Lung (tissue), 12 donors: ENCODE data around the gene KLHL26. TPM values are rescaled to one million over a fixed set of nuclear protein-coding genes. Genes with fewer than 3 reads are reported as not detected.

Source experiments
- ATAC-seq: fragments of 200-7000 bp; cut with Tn5 transposase; one replicate; pipeline ENCODE4 v1.9.1; 2020; ENCODE audit warnings: moderate number of reproducible peaks; ENCODE audit not compliant: insufficient read depth, low FRiP score
- DNase-seq, 3 donors: peaks; one replicate each; pipeline ENCODE4 v3.0.0-alpha.2; 2013 to 2017
- H3K27ac ChIP-seq, 2 donors: one replicate each; pipeline ENCODE4 v1.5.1; 2013; ENCODE audit warnings: mild to moderate bottlenecking in 2 of 2, moderate library complexity in 2 of 2, control low read depth in 1 of 2, inconsistent platforms in 1 of 2, low read depth in 1 of 2, low read length in 1 of 2
- H3K27me3 ChIP-seq, 3 donors: one replicate each; pipeline ENCODE4 v1.5.1; 2013; ENCODE audit warnings: low read length in 2 of 3; ENCODE audit not compliant: control insufficient read depth in 3 of 3, insufficient read depth in 3 of 3
- H3K36me3 ChIP-seq, 4 donors: one replicate each; pipeline ENCODE4 v1.5.1; 2013; ENCODE audit warnings: low read length in 4 of 4, mild to moderate bottlenecking in 1 of 4, moderate library complexity in 1 of 4; ENCODE audit not compliant: control insufficient read depth in 4 of 4, insufficient read depth in 4 of 4
- H3K4me1 ChIP-seq, 5 donors: one replicate each; pipeline ENCODE4 v1.5.1; 2013; ENCODE audit warnings: low read length in 5 of 5, mild to moderate bottlenecking in 2 of 5, moderate library complexity in 1 of 5; ENCODE audit not compliant: control insufficient read depth in 5 of 5, insufficient read depth in 5 of 5
- H3K4me3 ChIP-seq: one replicate; pipeline ENCODE4 v1.5.1; 2013; ENCODE audit warnings: mild to moderate bottlenecking, control low read depth, moderate library complexity
- H3K9ac ChIP-seq, 2 donors: one replicate each; pipeline ENCODE4 v1.5.1; 2013; ENCODE audit warnings: low read length in 2 of 2, control low read depth in 1 of 2; ENCODE audit not compliant: insufficient read depth in 1 of 2
- H3K9me3 ChIP-seq, 4 donors: one replicate each; pipeline ENCODE4 v1.5.1; 2013; ENCODE audit warnings: low read length in 3 of 4, mild to moderate bottlenecking in 1 of 4, moderate library complexity in 1 of 4; ENCODE audit not compliant: control insufficient read depth in 4 of 4, insufficient read depth in 3 of 4
- WGBS, 2 donors: extraction: QIAGEN DNeasy Blood & Tissue Kit; methylation state at CpG; one replicate each; pipeline ENCODE4 v1.1.7; 2013; 5-methylcytosine and 5-hydroxymethylcytosine counted together
- polyA plus RNA-seq, 2 donors: library from polyadenylated mRNA; stranded (reverse); fragments of 200-250 nt; gene quantifications; one replicate each; pipeline ENCODE4 v1.2.1, GENCODE V29; 2013
- total RNA-seq, 2 donors: library from RNA; depleted of rRNA in 1 of 2; stranded (reverse); fragments of >200 nt in 1 of 2; gene quantifications; one replicate each; pipeline ENCODE4 v1.2.1, GENCODE V29; 2014 to 2021
- TF ChIP-seq, protein P1 (sequence below): IDR thresholded peaks from 2 replicates; pipeline ENCODE4 v1.5.1; 2012; ENCODE audit warnings: mild to moderate bottlenecking; ENCODE audit errors: control extremely low read depth, extremely low read depth
- donor health status: control.
- donor health status: control.
- donor health status: Bipolar disorder and iron deficiency.
- donor health status: healthy.
- donor health status: DM: yes; HTN: yes; CAD: no.

The KLHL26 gene
- total and polyA plus RNA-seq, 4 donors = 4.1 to 18.0 (median 8.4) TPM

DNA sequence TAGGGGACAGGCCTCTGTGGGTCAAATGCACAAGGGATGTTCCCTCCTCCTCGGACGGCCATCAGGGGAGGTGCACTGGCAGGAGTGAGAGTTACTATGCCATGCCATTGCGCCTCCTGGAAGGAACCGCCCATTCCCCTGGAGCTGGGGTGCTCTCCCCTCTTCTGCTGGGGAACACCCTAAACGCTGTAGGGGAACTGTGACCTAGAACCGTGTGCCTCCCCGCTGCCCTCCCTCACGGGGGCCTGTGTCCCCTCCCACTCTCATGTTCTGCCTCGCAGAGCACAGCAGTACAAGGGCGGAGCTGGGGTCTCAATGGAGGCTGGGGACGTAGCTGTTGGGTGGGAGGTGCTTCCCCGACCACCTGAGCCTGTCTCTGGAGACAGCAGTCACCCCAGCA, 29.5 kb downstream of the KLHL26 start:
- DNase-seq = no peak
- Histone ChIP-seq H3K9ac (no peak overlapping the region), H3K4me1 (no peaks in the 10 kb centered on the region), H3K27me3 (no peaks in the 10 kb centered on the region), H3K9me3 (peaks cover 0 to 6% (median 0%) of the 10 kb centered on the region in 4 donors), H3K36me3 (peaks cover 0 to 50% (median 0%) of the 10 kb centered on the region in 4 donors), H3K27ac (peak overlapping the region in 1 of 2 donors; percentile 20), H3K4me3 (no peak overlapping the region)
- 85 to 90% methylated on average over 12 of the region's 12 CpGs for WGBS, 2 donors
- no peak for ATAC-seq
- TF ChIP-seq, protein P1, sequence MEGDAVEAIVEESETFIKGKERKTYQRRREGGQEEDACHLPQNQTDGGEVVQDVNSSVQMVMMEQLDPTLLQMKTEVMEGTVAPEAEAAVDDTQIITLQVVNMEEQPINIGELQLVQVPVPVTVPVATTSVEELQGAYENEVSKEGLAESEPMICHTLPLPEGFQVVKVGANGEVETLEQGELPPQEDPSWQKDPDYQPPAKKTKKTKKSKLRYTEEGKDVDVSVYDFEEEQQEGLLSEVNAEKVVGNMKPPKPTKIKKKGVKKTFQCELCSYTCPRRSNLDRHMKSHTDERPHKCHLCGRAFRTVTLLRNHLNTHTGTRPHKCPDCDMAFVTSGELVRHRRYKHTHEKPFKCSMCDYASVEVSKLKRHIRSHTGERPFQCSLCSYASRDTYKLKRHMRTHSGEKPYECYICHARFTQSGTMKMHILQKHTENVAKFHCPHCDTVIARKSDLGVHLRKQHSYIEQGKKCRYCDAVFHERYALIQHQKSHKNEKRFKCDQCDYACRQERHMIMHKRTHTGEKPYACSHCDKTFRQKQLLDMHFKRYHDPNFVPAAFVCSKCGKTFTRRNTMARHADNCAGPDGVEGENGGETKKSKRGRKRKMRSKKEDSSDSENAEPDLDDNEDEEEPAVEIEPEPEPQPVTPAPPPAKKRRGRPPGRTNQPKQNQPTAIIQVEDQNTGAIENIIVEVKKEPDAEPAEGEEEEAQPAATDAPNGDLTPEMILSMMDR = no peak

DNA sequence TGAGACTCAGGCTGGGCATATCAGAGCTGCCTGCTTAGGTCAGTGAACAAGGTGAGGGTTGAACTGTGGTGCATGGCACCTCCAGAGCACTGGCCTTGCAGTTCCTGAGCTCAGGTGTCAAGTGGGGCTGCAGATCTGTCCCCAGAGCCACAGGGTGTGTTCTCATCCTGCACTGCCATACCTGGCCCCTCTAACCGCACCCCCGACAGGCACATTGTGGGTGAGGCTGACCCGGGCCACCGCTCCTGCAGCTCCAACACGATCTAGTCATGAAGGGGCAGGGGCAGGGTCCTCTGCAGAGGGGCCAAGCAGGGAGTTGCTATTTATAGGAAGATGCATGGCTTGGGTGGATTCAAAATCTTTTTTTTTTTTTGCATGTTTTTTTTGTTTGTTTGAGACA, 30.0 kb downstream of the KLHL26 start:
- peaks cover 0 to 3% (median 2%) of the 10 kb centered on the region in 5 donors for H3K4me1 ChIP-seq
- peaks cover 0 to 6% (median 0%) of the 10 kb centered on the region in 4 donors for H3K9me3 ChIP-seq
- DNase-seq = no peak
- 93 to 94% methylated on average over 5 of the region's 5 CpGs for WGBS, 2 donors
- no peak overlapping the region for H3K9ac ChIP-seq
- TF ChIP-seq, protein P1 = no peak
- peaks cover 0 to 51% (median 0%) of the 10 kb centered on the region in 4 donors for H3K36me3 ChIP-seq
- H3K4me3 ChIP-seq = no peak overlapping the region
- no peak overlapping the region for H3K27ac ChIP-seq
- H3K27me3 ChIP-seq = no peaks in the 10 kb centered on the region
- ATAC-seq = no peak

DNA sequence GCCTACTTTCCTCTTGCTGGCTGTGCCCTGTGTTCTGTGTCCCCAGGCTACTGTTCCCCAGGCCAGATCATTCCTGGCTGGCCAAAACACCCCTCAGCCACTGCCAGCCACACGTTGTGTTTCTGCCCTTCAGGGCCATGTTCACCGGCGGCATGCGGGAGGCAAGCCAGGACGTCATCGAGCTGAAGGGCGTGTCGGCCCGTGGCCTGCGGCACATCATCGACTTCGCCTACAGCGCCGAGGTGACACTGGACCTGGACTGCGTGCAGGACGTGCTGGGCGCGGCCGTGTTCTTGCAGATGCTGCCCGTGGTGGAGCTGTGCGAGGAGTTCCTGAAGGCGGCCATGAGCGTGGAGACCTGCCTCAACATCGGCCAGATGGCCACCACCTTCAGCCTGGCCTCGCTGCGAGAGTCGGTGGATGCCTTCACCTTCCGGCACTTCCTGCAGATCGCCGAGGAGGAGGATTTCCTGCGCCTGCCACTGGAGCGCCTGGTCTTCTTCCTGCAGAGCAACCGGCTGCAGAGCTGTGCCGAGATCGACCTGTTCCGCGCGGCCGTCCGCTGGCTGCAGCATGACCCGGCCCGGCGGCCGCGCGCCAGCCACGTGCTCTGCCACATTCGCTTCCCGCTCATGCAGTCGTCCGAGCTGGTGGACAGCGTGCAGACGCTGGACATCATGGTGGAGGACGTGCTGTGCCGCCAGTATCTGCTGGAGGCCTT, 30.9 kb downstream of the KLHL26 start:
- WGBS, 2 donors = 98% methylated on average over 55 of the region's 55 CpGs
- TF ChIP-seq, protein P1 = no peak
- no peak overlapping the region for H3K9ac ChIP-seq
- peaks cover 0 to 52% (median 0%) of the 10 kb centered on the region in 4 donors for H3K36me3 ChIP-seq
- H3K9me3 ChIP-seq = peaks cover 0 to 6% (median 0%) of the 10 kb centered on the region in 4 donors
- H3K4me1 ChIP-seq = peaks cover 0 to 11% (median 2%) of the 10 kb centered on the region in 5 donors
- DNase-seq (no peak), ATAC-seq (no peak)
- no peaks in the 10 kb centered on the region for H3K27me3 ChIP-seq
- H3K4me3 ChIP-seq = no peak overlapping the region
- H3K27ac ChIP-seq = no peak overlapping the region
